HG02840 (cell line): ENCODE data around the gene MESD.
"Not testable (repeated sequence)": the region's sequence is repeated elsewhere in the genome, so short reads cannot be mapped to it uniquely, and the experiment has no call there.

Experiments used
- ATAC-seq: cut with Tn5 transposase; IDR thresholded peaks from one replicate; pipeline ENCODE4 v1.9.1; 2021; ENCODE audit warnings: mild to moderate bottlenecking, moderate library complexity, moderate number of reproducible peaks; ENCODE audit not compliant: unreplicated experiment, low FRiP score

MESD gene

GRCh38 chr15:80967451-80967850 lies 22.2 kb downstream of the MESD start:
- no peak for ATAC-seq

- ATAC-seq = no peak
Measured at GRCh38 chr15:80966431-80967197, 23.0 kb downstream of the MESD start.

- ATAC-seq = not testable (repeated sequence)
Measured at GRCh38 chr15:80965454-80965853, 24.2 kb downstream of the MESD start.

- ATAC-seq = no peak
Measured at GRCh38 chr15:80958818-80959495, 30.7 kb downstream of the MESD start.

GRCh38 chr15:80957976-80958375 lies 31.6 kb downstream of the MESD start:
- no peak for ATAC-seq

- ATAC-seq = no peak
Measured at GRCh38 chr15:80957556-80957955, 32.1 kb downstream of the MESD start.

- not testable (repeated sequence) for ATAC-seq
Measured at GRCh38 chr15:80955571-80956452, 33.8 kb downstream of the MESD start.

- no peak for ATAC-seq
Measured at GRCh38 chr15:80953953-80954778, 35.5 kb downstream of the MESD start.

- ATAC-seq = no peak
Measured at GRCh38 chr15:80953001-80953952, 36.3 kb downstream of the MESD start.

GRCh38 chr15:80951941-80952340 lies 37.7 kb downstream of the MESD start:
- ATAC-seq = no peak

- ATAC-seq = no peak
Measured at GRCh38 chr15:80950291-80951078, 39.1 kb downstream of the MESD start.

- no peak for ATAC-seq
Measured at GRCh38 chr15:80949756-80950155, 39.9 kb downstream of the MESD start.

- ATAC-seq = no peak
Measured at GRCh38 chr15:80948651-80949292, 40.8 kb downstream of the MESD start.

- ATAC-seq = no peak
Measured at GRCh38 chr15:80946576-80946975, 43.0 kb downstream of the MESD start.

- no peak for ATAC-seq
Measured at GRCh38 chr15:80945605-80946004, 44.0 kb downstream of the MESD start.

- no peak for ATAC-seq
Measured at GRCh38 chr15:80944818-80945217, 44.8 kb downstream of the MESD start.

GRCh38 chr15:80942746-80943565 lies 46.7 kb downstream of the MESD start:
- no peak for ATAC-seq
